ENCODE results near the gene EXOG. TPM values are rescaled to one million over a fixed set of nuclear protein-coding genes. Genes with fewer than 3 reads are reported as not detected.

The EXOG gene
- total and polyA plus RNA-seq, 2 donors from 2014 or later: 5.5 to 16.4 TPM

GRCh38 chr3:38453075-38453912 is 42.8 kb upstream of the EXOG start, which contains the start of gene ACVR2B:
TSS of gene ACVR2B (plus strand) at chr3:38453890. CDS start at chr3:38454323, 433 bp downstream.
- Histone ChIP-seq H3K9ac (ENCODE audit: low read length in 3 of 3) (peak within 1 kb of the TSS; percentile 58 to 68 (median 64)), H3K4me3 (ENCODE audit: low read length in 3 of 3) (peak within 1 kb of the TSS; percentile 73 to 91 (median 73)), H3K27ac (ENCODE audit: low read depth in 2 of 2, low read length in 2 of 2) (peak within 1 kb of the TSS; percentile 75 to 85), H3K27me3 (ENCODE audit: control insufficient read depth, insufficient read depth, low read length) (no peaks in the 10 kb centered on the region), H3K36me3 (ENCODE audit: control insufficient read depth in 2 of 3, insufficient read depth in 3 of 3, low read length in 3 of 3) (no peaks in the 10 kb centered on the region), H3K9me3 (ENCODE audit: control insufficient read depth in 2 of 3, insufficient read depth in 1 of 3, low read length in 3 of 3) (no peaks in the 10 kb centered on the region), H3K4me1 (ENCODE audit: control insufficient read depth in 2 of 3, insufficient read depth in 2 of 3, low read depth in 1 of 3, low read length in 3 of 3) (peaks cover 3 to 29% (median 23%) of the 10 kb centered on the region in 3 donors)
- intact Hi-C loops (cut with DNase I): no loop called here
- peak; percentile 92 to 97 (median 96) for DNase-seq
- no peak for TF ChIP-seq CTCF (IDR thresholded peaks at IDR 0.05; ENCODE audit: borderline replicate concordance, extremely low read depth, insufficient read depth)
- FAIRE-seq: no peak

- no peak for DNase-seq
- H3K9me3 ChIP-seq (ENCODE audit: control insufficient read depth in 2 of 3, insufficient read depth in 1 of 3, low read length in 3 of 3): no peaks in the 10 kb centered on the region
- intact Hi-C loops (cut with DNase I): no loop called here
- no peaks in the 10 kb centered on the region for H3K27me3 ChIP-seq (ENCODE audit: control insufficient read depth, insufficient read depth, low read length)
- no peak for FAIRE-seq
- H3K27ac ChIP-seq (ENCODE audit: low read depth in 2 of 2, low read length in 2 of 2): peak overlapping the region; percentile 75 to 85
- H3K36me3 ChIP-seq (ENCODE audit: control insufficient read depth in 2 of 3, insufficient read depth in 3 of 3, low read length in 3 of 3): no peaks in the 10 kb centered on the region
- H3K4me3 ChIP-seq (ENCODE audit: low read length in 3 of 3): peak overlapping the region in 2 of 3 donors; percentile 9 to 91
- H3K9ac ChIP-seq (ENCODE audit: low read length in 3 of 3): no peak overlapping the region
- H3K4me1 ChIP-seq (ENCODE audit: control insufficient read depth in 2 of 3, insufficient read depth in 2 of 3, low read depth in 1 of 3, low read length in 3 of 3): peaks cover 3 to 34% (median 27%) of the 10 kb centered on the region in 3 donors
- TF ChIP-seq CTCF (IDR thresholded peaks at IDR 0.05; ENCODE audit: borderline replicate concordance, extremely low read depth, insufficient read depth): no peak
Observed at GRCh38 chr3:38453913-38454177, 42.3 kb upstream of the EXOG start.

GRCh38 chr3:38454178-38454883 is 41.8 kb upstream of the EXOG start:
- Histone ChIP-seq H3K27me3 (ENCODE audit: control insufficient read depth, insufficient read depth, low read length) (no peaks in the 10 kb centered on the region), H3K4me1 (ENCODE audit: control insufficient read depth in 2 of 3, insufficient read depth in 2 of 3, low read depth in 1 of 3, low read length in 3 of 3) (peaks cover 3 to 37% (median 32%) of the 10 kb centered on the region in 3 donors), H3K9ac (ENCODE audit: low read length in 3 of 3) (peak overlapping the region; percentile 58 to 68 (median 64)), H3K9me3 (ENCODE audit: control insufficient read depth in 2 of 3, insufficient read depth in 1 of 3, low read length in 3 of 3) (no peaks in the 10 kb centered on the region), H3K27ac (ENCODE audit: low read depth in 2 of 2, low read length in 2 of 2) (peak overlapping the region; percentile 75 to 85), H3K36me3 (ENCODE audit: control insufficient read depth in 2 of 3, insufficient read depth in 3 of 3, low read length in 3 of 3) (no peaks in the 10 kb centered on the region), H3K4me3 (ENCODE audit: low read length in 3 of 3) (peak overlapping the region; percentile 73 to 91 (median 73))
- no peak for TF ChIP-seq CTCF (IDR thresholded peaks at IDR 0.05; ENCODE audit: borderline replicate concordance, extremely low read depth, insufficient read depth)
- DNase-seq (peak in 4 of 5 donors; percentile 29 to 81 (median 68)), FAIRE-seq (no peak)
- intact Hi-C loops (cut with DNase I): no loop called here

Measured in kidney (tissue), 14 donors.